ENCODE measurements around the gene RND3.

DNA sequence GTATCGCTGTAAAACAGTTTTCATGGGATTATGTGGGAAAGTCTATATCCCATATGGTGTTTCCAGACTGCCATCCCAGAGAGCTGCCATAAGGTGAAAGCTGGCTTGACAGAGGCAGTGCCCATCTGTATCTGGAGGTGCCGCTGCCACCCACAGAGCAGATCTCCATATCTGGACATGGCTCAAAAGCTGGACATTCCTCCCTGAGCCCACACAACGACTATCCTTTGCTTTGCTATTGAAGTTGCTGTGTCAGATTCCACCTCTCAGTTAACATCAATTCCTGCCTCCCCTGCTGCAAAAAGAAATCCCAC lies 55.2 kb downstream of the RND3 start:
- TF ChIP-seq, protein P1, sequence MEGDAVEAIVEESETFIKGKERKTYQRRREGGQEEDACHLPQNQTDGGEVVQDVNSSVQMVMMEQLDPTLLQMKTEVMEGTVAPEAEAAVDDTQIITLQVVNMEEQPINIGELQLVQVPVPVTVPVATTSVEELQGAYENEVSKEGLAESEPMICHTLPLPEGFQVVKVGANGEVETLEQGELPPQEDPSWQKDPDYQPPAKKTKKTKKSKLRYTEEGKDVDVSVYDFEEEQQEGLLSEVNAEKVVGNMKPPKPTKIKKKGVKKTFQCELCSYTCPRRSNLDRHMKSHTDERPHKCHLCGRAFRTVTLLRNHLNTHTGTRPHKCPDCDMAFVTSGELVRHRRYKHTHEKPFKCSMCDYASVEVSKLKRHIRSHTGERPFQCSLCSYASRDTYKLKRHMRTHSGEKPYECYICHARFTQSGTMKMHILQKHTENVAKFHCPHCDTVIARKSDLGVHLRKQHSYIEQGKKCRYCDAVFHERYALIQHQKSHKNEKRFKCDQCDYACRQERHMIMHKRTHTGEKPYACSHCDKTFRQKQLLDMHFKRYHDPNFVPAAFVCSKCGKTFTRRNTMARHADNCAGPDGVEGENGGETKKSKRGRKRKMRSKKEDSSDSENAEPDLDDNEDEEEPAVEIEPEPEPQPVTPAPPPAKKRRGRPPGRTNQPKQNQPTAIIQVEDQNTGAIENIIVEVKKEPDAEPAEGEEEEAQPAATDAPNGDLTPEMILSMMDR (IDR thresholded peaks at IDR 0.05): no peak
- TF ChIP-seq ZFX (IDR thresholded peaks at IDR 0.05; ENCODE audit: borderline replicate concordance): no peak

All from 22Rv1 (cell line).